Skeletal muscle cell (primary cell): ENCODE data around the gene TTC28.
"Not testable (repeated sequence)": the region's sequence is repeated elsewhere in the genome, so short reads cannot be mapped to it uniquely, and the experiment has no call there.

Experiments
- DNase-seq: peaks from one replicate; pipeline ENCODE4 v3.0.0-alpha.2; 2010; ENCODE audit warnings: low read depth
- H3K4me3 ChIP-seq: 2 replicates; pipeline ENCODE4 v1.5.1; 2011; ENCODE audit warnings: low read depth, mild to moderate bottlenecking, control low read depth, low read length, moderate library complexity

Gene TTC28

DNA sequence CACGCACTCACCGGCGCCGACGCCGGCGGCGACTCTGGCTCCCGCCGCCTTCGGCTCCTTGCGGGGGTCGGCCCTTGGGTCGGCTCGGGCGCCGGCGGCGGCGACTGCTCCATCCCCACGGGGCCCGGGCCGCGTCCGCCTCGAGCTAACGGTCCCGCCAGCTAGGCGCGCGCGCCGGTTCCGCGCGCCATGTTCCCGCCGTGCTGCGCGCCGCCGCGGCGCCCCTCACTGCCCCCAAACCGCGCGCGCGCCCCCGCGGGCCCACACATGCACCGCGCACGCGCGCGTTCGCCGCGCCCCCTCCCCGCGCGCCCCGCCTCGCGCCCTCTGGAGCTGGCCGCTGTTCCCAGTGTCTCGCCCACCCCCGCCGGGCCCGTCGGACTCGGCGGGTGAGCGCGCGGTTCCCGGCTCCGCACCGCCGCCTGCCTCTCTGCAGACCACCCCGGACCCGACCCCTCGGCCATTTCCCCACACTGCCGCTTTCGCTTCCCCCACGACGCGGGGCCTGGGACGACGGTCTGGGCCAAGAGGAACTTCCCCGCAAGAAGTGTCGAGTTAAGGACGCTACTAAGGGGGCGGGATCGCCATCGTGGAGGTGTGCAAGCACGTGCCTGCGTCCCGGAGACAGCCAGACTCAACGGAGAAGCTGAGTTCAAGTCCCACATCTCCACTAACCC, at the start of gene TTC28:
TTC28 (minus strand) TSS at position 230 of the 677 bp plus-strand sequence; CDS start at position 113, 117 bp downstream.
- H3K4me3 ChIP-seq, result peak within 1 kb of the TSS; percentile 69
- DNase-seq, result peak; percentile 47

DNA sequence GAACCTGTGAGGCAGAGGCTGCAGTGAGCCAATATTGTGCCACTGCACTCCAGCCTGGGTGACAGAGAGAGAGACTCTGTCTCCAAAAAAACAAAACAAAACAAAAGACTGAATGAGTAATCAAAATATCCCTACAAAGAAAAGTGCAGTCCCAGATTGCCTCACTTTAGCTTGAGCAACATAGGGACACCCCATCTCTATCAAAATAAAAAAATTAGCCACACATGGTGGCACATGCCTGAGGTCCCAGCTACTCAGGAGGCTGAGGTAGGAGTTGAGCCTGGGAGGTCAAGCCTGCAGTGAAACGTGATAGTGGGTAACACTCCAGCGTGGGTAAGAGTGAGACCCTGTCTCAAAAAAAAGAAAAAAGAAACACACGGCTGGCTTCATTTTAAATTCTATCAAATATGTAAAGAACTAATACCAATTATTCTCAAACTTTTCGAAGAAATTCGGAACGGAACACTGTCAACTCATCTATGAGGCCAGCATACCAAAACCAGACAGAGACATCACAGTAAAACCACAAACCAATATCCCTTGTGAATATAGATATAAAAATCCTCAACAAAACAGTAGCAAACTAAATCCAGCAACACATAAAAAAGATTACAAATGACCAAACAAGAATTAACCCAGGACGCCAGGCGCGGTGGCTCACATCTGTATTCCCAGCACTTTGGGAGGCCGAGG, 49.1 kb upstream of the TTC28 start:
- no peak for DNase-seq
- H3K4me3 ChIP-seq, result no peak overlapping the region

DNA sequence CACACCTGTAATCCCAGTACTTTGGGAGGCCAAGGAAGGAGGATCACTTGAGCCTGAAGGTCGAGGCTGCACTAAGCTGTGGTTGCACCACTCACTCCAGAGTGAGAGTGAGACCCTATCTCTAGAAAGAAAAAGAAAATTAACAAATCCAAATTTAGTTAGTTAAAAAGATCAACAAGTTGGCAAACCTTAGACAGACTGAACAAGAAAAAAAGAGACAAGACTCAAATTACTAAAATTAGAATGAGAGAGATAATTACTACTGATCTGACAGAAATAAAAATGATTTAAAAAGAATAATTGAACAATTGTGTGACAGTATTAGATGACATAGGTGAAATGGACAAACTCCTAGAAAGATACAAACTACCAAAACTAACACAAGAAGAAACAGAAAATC, 48.4 kb upstream of the TTC28 start:
- no peak for DNase-seq

DNA sequence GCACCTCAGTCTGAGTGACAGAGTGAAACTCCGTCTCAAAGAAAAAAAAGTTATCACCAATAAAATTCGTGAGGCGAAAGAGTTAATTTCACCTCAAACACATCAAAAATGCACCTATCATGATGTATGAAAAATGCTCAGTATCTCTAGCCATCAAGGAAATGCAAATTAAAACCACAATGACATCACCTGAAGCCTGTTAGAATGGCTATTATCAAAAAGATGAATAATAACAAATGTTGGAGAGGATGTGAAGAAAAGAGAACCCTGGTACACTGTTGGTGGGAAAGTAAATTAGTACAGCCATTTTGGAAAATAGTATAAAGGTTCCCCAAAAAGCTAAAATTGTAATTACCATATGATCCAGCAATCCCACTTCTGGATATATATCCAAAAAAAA, 38.4 kb upstream of the TTC28 start:
- DNase-seq, result no peak

More for the DNA sequence above, 48.4 kb upstream of the TTC28 start:
- no peak overlapping the region for H3K4me3 ChIP-seq

DNA sequence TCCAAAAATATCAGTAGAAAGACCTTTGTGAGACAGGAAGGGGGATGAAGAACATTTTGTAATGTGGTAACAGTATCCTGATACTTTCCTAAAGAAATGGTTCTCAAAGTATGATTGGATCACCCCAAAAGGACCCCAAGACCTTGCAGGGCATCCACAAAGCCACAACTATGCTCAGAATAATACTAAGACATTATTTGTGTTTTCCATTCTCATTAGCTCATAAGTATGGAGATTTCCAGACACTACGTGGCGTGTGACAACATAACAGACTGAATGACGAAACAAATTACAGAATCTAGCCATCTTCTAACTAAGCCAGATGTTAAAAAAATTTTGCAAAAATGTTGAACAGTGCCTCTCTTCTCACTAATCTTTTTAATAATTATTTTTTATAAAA, 37.0 kb upstream of the TTC28 start:
- DNase-seq, result peak; percentile 36

More for the DNA sequence above, 38.4 kb upstream of the TTC28 start:
- no peak overlapping the region for H3K4me3 ChIP-seq

DNA sequence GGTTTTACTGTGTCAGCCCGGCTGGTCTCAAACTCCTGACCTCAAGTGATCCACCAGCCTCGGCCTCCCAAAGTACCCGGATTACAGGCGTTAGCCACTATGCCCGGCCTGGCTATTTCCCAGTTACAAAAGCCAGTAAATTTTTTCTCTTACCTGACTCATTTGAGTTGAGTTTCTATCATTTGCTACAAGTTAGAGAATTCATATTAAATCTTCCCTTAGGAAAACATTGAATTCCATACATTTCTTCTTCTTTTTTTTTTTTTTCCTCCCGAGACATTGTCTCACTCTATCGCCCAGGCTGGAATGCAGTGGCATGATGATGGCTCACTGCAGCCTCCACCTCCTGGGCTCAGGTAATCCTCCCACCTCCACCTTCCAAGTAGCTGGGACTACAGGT, 36.0 kb upstream of the TTC28 start:
- DNase-seq, result no peak
- H3K4me3 ChIP-seq, result no peak overlapping the region

More for the DNA sequence above, 37.0 kb upstream of the TTC28 start:
- H3K4me3 ChIP-seq, result no peak overlapping the region

DNA sequence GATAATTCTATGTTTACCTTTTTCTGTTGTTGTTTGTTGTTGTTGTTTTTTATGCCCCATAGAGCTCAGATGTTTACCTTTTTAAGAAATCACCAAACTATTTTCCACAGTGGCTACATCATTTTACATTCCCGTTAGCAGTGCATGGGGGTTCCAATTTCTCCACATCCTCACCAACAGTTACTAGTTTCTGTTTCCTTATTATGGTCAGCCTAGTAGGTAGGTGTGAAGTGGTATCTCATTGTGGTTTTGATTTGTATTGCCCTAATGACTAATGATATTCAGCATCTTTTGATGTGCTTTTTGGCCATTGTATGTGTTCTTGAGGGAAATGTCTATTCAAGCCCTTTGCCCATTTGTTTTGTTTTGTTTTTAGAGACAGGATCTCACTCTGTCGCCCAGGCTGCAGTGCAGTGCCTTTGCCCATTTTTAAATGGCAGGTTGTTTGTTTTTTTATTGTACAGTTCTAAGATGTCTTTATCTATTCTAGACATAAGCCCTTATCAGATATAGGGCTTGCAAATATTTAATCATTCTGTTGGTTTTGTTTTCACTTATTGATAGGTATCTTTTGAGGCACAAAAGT, 34.5 kb upstream of the TTC28 start:
- no peak for DNase-seq
- no peak overlapping the region for H3K4me3 ChIP-seq

DNA sequence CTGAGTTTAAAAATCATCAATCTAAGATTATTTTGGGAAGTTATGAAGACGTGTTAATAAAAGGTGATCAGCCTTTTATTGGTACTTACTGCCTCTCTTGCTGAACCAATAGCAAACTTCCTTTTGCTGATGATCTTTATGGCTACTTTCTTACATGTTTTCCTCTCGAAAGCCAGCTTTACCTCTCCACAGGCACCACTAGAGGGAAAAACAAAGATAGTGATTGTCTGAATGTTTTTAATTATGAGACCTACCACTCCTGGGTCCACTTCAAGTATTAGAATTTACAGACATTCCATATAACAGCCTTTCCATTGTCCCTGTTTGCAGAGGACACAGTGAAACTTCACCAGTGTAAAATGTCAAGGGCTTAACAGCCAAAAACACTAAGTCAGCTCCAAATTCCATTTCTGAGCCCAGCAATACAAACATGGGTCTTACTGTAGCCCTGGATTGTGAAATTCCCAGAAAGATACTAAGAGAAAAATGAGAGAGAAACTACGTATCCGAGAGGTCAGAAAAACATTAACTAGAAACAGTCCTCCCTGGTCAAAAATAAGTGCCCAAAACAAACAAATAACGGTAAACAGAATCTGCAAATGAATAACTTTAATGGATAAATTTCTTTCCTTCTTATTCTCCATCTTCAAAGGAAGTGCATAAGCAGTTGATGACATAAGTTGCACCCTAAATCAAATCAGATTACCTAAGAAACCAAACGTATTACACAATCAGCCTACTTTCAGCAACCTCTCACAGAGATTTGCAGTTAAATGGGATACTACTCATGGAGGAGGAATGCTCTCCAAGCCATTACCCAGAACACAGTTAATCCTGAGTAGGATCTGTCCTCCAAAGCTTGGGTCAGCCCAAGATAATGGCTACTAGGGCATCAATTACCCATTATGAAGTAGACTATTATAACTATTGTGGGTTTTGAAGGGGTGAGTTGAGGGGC, 32.5 kb upstream of the TTC28 start:
- peak overlapping the region; percentile 9 for H3K4me3 ChIP-seq

DNA sequence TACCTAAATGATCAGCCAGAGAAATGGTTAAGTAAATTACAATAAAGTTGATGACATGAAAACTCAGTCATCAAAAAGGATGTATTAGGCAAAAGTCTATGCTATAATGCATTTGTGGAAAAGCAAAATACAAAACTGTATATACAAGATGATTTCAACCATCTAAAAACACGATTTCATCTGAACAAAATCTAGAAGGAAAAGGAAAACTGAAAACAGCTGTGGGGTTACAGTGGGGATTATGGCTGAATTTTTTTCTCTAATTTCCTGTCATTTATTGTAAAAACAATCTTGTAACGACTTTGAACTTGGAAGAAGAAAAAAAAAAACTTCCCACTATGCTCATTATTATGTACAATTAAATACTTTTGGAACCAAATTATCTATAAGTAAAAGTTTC, 31.7 kb upstream of the TTC28 start:
- DNase-seq, result no peak
- H3K4me3 ChIP-seq, result no peak overlapping the region

More for the DNA sequence above, 32.5 kb upstream of the TTC28 start:
- peak; percentile 93 for DNase-seq

DNA sequence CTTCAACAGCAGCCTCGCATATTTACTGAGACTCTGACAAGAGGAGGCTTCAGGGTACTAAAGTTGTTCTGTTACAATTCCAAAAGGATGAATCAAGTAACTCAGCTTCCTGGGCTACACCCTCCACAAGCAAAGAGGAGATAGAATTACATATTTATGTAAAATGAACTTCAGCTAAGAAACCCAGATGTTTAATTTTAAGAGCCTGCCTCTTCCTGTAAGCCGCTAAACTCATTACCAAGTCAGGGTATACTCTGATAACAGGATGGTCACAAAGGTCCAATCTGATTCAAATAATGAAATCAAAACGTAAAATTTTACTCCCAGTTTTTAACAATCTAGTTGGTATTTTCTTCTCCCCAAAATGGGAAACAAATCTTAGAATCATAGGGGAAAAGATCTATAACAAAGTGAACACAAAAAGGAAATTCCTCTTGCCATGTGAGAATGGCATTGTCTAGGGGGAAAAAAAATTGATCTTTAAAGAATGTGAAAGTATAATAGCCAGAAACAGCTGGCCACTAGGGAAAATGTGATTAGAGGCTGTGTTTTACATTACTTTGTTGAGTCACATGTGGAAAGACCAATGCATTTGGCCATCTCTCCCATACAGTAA, 31.0 kb upstream of the TTC28 start:
- H3K4me3 ChIP-seq, result no peak overlapping the region
- DNase-seq, result peak; percentile 49

DNA sequence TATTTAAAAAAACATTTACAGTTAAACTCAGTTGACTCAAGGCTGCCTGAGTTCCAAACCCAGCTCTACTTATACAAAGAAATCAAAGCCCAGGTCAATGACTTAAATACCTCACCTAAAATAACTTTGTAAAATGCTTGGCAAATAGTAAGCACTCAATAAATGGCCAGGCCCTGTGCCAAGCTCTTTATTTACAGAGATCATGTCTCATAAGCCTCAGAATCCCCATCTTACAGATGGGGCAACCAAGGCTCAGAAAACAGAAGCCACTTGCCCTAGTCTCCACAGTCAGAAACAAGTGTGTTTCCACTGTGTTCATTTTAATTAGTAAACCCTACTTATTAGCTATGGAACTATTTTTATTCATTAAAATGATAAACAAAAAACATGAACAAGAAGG, 30.5 kb upstream of the TTC28 start:
- H3K4me3 ChIP-seq, result no peak overlapping the region
- no peak for DNase-seq

DNA sequence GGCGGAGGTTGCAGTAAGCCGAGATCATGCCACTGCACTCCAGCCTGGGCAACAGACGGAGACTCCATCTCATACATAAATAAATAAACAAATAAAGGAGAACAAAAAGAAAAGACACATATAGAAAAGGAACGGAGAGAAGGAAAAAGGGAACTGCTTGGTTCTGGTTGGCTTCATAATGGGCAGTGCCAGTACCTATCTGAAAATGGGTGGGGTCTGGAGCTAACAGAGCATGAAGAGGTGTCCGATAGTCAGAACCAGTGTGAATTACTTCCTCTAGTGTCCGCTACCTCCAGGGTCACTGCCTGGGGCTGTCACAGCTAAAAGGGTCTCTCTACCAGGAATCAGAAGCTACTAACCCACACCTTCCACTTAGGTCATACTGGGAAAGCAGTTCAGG, 27.2 kb upstream of the TTC28 start:
- no peak overlapping the region for H3K4me3 ChIP-seq
- no peak for DNase-seq

DNA sequence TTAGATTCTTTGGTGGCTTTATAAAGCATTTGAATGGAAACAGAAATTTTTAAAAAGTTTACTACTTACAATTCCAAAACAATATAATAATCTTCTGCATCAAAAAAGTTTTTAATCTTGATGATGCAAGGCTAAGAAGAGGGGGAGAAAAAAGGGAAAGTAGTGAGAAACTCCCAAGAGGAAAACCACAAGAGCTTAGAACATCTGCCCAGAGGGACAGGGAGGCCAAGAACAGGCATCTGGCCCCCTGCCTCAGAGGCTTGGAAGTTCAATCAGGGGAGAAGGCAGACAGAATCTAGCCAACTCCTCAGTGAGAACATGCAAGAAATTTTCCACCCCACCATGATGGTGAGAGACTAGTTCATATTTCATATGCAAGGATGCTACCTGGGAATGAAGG, 23.8 kb upstream of the TTC28 start:
- no peak overlapping the region for H3K4me3 ChIP-seq
- no peak for DNase-seq

DNA sequence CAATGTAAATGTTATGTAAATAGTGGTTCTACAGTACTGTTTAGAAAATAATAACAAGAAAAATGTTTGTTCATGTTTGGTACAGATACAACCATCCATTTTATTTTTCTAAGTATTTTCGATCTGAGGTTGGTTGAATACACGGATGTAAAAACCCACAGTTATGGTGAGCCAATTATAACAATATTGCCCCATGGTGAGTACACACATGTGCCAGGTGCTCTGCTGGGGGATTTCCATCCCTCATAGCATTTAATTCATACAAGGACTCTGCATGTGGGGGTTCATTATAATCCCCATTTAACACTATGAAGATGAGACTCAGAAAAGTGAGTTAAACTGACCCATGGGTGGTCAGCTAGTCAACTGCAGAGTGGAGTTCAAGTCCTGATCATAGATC, 23.3 kb upstream of the TTC28 start:
- DNase-seq, result no peak
- no peak overlapping the region for H3K4me3 ChIP-seq

DNA sequence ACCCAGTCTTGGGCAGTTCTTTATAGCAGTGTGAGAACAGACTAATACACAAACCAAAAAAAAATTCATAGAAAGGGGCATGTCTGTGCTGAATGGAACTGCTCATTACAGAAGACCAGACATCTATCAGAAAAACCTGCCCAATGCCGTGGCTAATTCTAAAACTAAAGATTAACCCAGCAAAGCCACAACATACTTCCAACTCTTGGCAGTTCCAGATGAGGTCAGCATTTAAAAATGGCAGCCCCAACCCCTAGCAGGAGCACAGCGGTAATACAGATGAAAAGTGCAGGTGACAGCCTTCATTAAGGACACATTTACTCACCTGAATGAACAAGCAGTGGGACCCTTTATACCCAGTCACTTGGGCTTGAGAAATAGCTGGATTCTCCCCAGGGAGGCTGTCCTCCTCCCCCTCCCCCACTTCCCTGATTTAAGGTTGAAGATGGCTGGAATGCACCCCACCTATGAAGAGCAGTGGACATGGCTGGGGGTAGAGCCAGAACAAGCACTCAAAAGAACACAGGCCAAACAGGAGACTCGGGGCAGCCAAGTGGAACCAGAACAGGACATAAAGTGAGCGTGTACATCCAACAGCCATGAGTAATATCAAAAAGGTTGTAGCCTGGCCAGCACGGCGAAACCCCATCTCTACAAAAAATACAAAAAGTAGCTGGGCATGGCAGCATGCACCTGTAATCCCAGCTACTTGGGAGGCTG, 13.6 kb upstream of the TTC28 start:
- H3K4me3 ChIP-seq, DNase-seq: not testable (repeated sequence)

DNA sequence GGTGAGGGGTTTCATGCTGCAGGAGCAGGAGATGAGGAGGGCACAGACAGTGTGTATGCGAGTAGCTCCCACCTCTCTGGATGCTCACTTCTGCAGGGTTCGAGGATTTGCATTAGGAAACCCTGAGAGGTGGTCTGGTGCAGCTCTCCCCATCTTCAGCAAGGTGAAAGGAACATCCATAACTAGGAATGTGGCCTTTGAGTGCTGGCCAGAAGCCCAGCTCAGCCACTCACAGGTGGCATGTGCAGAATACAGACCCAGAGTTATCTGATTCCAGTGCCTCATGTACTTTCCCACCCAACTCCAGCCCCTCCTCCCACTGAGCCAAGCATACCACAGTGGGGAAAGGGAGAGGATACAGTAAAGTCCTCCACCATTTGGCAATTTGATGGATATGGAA, 10.2 kb upstream of the TTC28 start:
- H3K4me3 ChIP-seq, DNase-seq: not testable (repeated sequence)

DNA sequence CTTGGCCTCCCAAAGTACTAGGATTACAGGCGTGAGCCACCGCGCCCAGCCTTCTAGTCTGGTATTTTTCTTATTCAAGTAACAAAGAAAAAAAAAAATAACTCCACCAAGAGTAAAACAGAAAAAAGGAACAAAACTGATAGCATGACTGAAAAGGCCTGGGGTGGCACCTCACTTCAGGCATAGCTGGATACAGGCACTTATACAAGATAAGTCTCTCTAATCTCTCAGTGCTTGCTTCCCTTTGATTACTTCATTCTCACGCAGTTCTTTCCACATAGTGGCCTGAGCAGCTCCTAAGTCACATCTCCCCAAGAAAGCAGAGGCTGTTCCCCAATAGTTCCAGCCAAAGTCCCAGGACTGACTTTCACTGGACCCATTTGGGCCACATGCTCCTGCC, 3.3 kb upstream of the TTC28 start:
- DNase-seq, result not testable (repeated sequence)

DNA sequence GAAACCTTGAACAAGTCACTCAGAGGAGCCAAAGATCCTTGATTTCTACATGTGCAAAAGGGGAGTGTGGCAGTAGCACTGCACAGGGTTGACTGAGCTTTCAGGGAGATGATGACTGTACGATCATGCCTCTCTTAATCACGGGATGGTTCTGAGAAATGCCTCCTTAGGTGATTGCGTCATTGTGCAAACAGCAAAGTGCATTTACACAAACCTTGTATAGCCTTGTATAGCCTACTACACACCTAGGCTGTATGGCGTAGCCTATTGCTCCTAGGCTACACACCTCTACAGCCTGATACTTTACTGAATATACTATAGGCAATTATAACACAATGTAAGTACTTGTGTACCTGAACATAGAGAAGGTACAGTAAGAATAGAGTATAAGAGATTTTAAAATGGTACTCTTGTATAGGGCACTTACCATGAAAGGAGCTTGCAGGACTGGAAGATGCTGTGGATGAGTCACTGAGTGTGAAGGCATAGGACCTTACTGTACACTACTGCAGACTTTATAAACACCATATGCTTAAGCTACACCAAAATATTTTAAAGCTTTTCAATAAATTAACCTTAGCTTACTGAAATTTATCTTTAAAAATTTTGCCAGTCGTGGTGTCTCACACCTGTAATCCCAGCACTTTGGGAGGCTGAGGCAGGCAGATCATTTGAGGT, 1.3 kb upstream of the TTC28 start:
- H3K4me3 ChIP-seq, DNase-seq: not testable (repeated sequence)

More for the DNA sequence above, 3.3 kb upstream of the TTC28 start:
- H3K4me3 ChIP-seq, result not testable (repeated sequence)
